ENCODE measurements around the gene GOLGA8S.

- TF ChIP-seq CTCF (optimal IDR thresholded peaks at IDR 0.05 in 1 of 3, IDR thresholded peaks at IDR 0.05 in 1 of 3, conservative IDR thresholded peaks at IDR 0.05 in 1 of 3; ENCODE audit: extremely low read depth in 1 of 3, insufficient read depth in 2 of 3, low read length in 3 of 3): no peak
- no peak for TF ChIP-seq EZH2 (IDR thresholded peaks at IDR 0.05; ENCODE audit: low read length)
Observed at GRCh38 chr15:23395832-23396231, 41.3 kb downstream of the GOLGA8S start.
